VCaP (cell line): ENCODE results near the gene KLHL2.
"Not testable (repeated sequence)": the region's sequence is repeated elsewhere in the genome, so short reads cannot be mapped to it uniquely, and the experiment has no call there.

Source experiments
- H3K27ac ChIP-seq: fragments of 450-650 bp; 2 replicates; pipeline ENCODE4 v1.5.1; 2017
- CTCF ChIP-seq: fragments of 450-650 bp; conservative IDR thresholded peaks from 2 replicates; pipeline ENCODE4 v1.5.1; 2017; ENCODE audit warnings: mild to moderate bottlenecking, moderate library complexity

Gene KLHL2

GRCh38 chr4:165207431-165208220 lies at the start of gene KLHL2:
Gene KLHL2 (plus strand): TSS chr4:165207561. CDS start chr4:165207877, 316 bp downstream.
- peak within 1 kb of the TSS; percentile 86 for H3K27ac ChIP-seq

GRCh38 chr4:165158762-165159161 lies 48.6 kb upstream of the KLHL2 start:
- no peak overlapping the region for H3K27ac ChIP-seq
- TF ChIP-seq CTCF = no peak

More at GRCh38 chr4:165207431-165208220, at the start of gene KLHL2:
- TF ChIP-seq CTCF = no peak; the same call in 1 of the 2 replicates

GRCh38 chr4:165164257-165164656 lies 43.1 kb upstream of the KLHL2 start:
- no peak for TF ChIP-seq CTCF
- H3K27ac ChIP-seq = no peak overlapping the region

- not testable (repeated sequence) for H3K27ac ChIP-seq
Observed at GRCh38 chr4:165166872-165167271, 40.5 kb upstream of the KLHL2 start.

- H3K27ac ChIP-seq = no peak overlapping the region
- no peak for TF ChIP-seq CTCF
Observed at GRCh38 chr4:165167650-165168049, 39.7 kb upstream of the KLHL2 start.

GRCh38 chr4:165170819-165171218 lies 36.5 kb upstream of the KLHL2 start:
- no peak for TF ChIP-seq CTCF
- no peak overlapping the region for H3K27ac ChIP-seq

- not testable (repeated sequence) for H3K27ac ChIP-seq
Observed at GRCh38 chr4:165175470-165175869, 31.9 kb upstream of the KLHL2 start.

- no peak for TF ChIP-seq CTCF
Observed at GRCh38 chr4:165175879-165176278, 31.5 kb upstream of the KLHL2 start.

More at GRCh38 chr4:165175879-165176278, 31.5 kb upstream of the KLHL2 start:
- no peak overlapping the region for H3K27ac ChIP-seq
